Epithelial cell of proximal tubule (primary cell): ENCODE data around the gene SCAMP5. TPM values are rescaled to one million over a fixed set of nuclear protein-coding genes. Genes with fewer than 3 reads are reported as not detected.

Experiments used
- DNase-seq: peaks from one replicate; pipeline ENCODE4 v3.0.0-alpha.2; 2011; ENCODE audit warnings: low read depth
- H3K4me3 ChIP-seq: 2 replicates; pipeline ENCODE4 v1.5.1; 2011; ENCODE audit warnings: low read depth, mild to moderate bottlenecking, low read length
- CTCF ChIP-seq: conservative IDR thresholded peaks from 2 replicates; pipeline ENCODE4 v1.5.1; 2012; ENCODE audit warnings: low read depth, mild to moderate bottlenecking, low read length
- total RNA-seq: library from RNA; depleted of rRNA; stranded (reverse); fragments of >200 nt; gene quantifications from 2 replicates; pipeline ENCODE4 v1.2.3, GENCODE V29; 2015

The SCAMP5 gene
- total RNA-seq, 1 donor from 2014 or later: 4.7 TPM

DNA sequence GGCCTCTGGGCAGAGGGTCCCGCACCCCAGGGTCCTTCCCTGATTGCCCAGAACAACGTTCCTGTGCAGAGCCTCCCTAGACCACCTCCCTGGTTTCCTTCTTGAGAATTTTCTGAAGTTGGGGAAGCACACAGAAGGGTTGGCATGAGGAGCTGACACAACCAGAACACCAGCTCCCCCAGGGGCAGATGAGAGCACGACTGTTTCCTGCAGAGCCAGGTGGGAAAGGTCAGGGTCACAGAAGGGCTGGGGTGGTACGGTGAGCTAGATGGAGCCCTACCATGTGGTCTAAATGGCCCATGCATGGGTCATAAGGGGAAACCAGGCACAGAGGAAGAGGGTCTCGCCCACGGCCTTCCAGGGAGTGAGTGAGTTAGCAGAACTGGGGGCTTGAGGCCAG, 38.4 kb downstream of the SCAMP5 start:
- no peak for TF ChIP-seq CTCF
- DNase-seq: no peak
- no peak overlapping the region for H3K4me3 ChIP-seq

- no peak for TF ChIP-seq CTCF
- DNase-seq: no peak
- no peak overlapping the region for H3K4me3 ChIP-seq
Observed at GRCh38 chr15:75034615-75035014, 39.3 kb downstream of the SCAMP5 start.

DNA sequence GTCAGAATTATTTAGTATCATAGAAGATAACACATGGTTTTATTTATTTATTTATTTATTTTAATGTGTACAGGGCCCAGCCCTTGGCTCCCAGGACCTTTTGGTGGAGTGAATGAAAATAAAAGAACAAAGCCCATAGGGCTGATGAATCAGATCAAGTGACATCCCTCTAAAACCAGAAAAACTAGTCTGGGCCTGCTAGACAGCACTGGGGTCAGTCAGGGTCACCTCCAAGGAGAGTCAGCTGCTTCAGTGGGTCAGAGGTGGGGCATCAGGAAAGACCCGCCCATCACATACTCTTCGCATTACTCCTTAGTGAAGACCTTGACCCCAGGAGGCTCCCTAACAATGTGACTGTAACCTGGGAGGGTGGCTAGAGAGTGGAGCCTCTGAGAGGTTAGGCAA, 40.9 kb downstream of the SCAMP5 start:
- no peak overlapping the region for H3K4me3 ChIP-seq
- no peak for TF ChIP-seq CTCF
- no peak for DNase-seq

DNA sequence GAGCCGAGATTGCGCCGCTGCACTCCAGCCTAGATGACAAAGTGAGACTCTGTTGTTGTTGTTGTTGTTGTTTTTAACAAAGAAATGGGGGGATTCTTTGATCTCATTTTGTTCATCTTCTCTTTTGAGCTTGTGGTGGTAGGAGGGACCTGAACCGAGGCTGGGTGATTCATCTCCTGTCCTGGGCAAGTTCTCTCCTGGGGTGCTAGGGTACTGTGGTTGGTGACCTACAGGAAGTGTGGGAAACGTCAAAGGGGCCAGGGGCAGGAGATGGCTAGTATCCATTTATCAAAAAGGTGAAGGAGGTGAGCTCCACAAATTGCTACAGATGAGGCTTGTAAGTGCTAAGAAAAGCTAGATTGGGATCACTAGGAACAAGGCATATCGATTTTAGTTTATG, 42.3 kb downstream of the SCAMP5 start:
- no peak for TF ChIP-seq CTCF
- no peak for DNase-seq

GRCh38 chr15:75038231-75038630, 42.9 kb downstream of the SCAMP5 start:
- no peak overlapping the region for H3K4me3 ChIP-seq
- no peak for DNase-seq
- TF ChIP-seq CTCF: no peak

More for the DNA sequence above, 42.3 kb downstream of the SCAMP5 start:
- no peak overlapping the region for H3K4me3 ChIP-seq

- peak; percentile 58 for TF ChIP-seq CTCF
- no peak for DNase-seq
- H3K4me3 ChIP-seq: no peak overlapping the region
Observed at GRCh38 chr15:75042730-75043508, 47.6 kb downstream of the SCAMP5 start.
